Naive B cell (primary cell): ENCODE data around the gene ZNF467. TPM values are rescaled to one million over a fixed set of nuclear protein-coding genes. Genes with fewer than 3 reads are reported as not detected.

Source experiments
- ATAC-seq, 2 donors: fragments of 150-1000 bp; cut with Tn5 transposase; 2 replicates each; pipeline ENCODE4 v1.10.0; 2021; ENCODE audit warnings: low read depth in 2 of 2, mild to moderate bottlenecking in 2 of 2, moderate library complexity in 2 of 2
- DNase-seq: peaks from one replicate; pipeline ENCODE4 v3.0.0; 2022
- H3K27ac Mint-ChIP-seq, 6 donors: one replicate each; pipeline ENCODE4 v1.8.0; 2020 to 2022; ENCODE audit warnings: mild to moderate bottlenecking in 6 of 6, mixed read lengths in 6 of 6, moderate library complexity in 5 of 6, inconsistent platforms in 2 of 6
- H3K27me3 Mint-ChIP-seq, 3 donors: one replicate each; pipeline ENCODE4 v1.8.0; 2021 to 2022; ENCODE audit warnings: mixed read lengths in 3 of 3, mild to moderate bottlenecking in 1 of 3
- H3K36me3 Mint-ChIP-seq, 2 donors: one replicate each; pipeline ENCODE4 v1.8.0; 2020 to 2022; ENCODE audit warnings: mixed read lengths in 2 of 2, inconsistent platforms in 1 of 2, mild to moderate bottlenecking in 1 of 2
- H3K4me1 Mint-ChIP-seq, 3 donors: one replicate each; pipeline ENCODE4 v1.8.0; 2020 to 2022; ENCODE audit warnings: mixed read lengths in 3 of 3, inconsistent platforms in 1 of 3, mild to moderate bottlenecking in 1 of 3, moderate library complexity in 1 of 3
- H3K4me3 Mint-ChIP-seq, 8 donors: one replicate each; pipeline ENCODE4 v1.8.0; 2020 to 2022; ENCODE audit warnings: mild to moderate bottlenecking in 8 of 8, mixed read lengths in 8 of 8, moderate library complexity in 8 of 8, inconsistent platforms in 2 of 8
- H3K9me3 Mint-ChIP-seq, 7 donors: one replicate each; pipeline ENCODE4 v1.8.0; 2020 to 2022; ENCODE audit warnings: mixed read lengths in 7 of 7, mild to moderate bottlenecking in 5 of 7, inconsistent platforms in 2 of 7, moderate library complexity in 1 of 7
- polyA plus RNA-seq, 6 donors: library from polyadenylated mRNA; unstranded; fragments of 300-500 nt; fragmentation: Illumina TruSeq; gene quantifications; one replicate each; pipeline ENCODE4 v1.2.3, GENCODE V29; 2021; ENCODE audit warnings: low read depth in 6 of 6

The ZNF467 gene
- polyA plus RNA-seq, 6 donors from 2014 or later, result 0.15 to 1.2 (median 0.46) TPM; not detected in 2

DNA sequence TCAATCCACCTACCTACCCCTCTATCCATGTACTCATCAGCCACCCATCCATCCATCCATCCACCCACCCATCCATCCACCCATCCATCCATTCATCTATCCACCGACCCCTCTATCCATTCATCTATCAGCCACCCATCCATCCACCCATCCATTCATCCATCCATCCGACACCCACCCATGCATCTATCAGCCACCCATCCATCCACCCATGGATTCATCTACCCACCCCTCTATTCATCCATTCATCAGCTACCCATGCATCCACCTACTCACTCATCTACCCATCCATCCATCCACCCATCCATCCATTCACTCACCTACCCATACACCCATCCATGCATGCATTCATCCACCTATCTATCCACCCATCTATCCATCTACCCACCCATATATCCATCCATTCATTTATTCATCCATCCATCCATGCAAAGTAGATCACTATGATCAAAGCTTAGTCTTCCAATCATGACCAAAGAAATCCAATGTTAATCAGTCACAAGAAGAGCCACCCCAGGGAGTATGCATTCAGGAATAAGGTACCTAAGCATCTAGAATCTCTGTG is 27.7 kb upstream of the ZNF467 start:
- Mint-ChIP-seq H3K36me3 (no peaks in the 10 kb centered on the region), H3K9me3 (no peaks in the 10 kb centered on the region), H3K27me3 (peaks cover 0 to 12% (median 2%) of the 10 kb centered on the region in 3 donors), H3K4me1 (peaks cover 0 to 10% (median 6%) of the 10 kb centered on the region in 3 donors), H3K4me3 (no peak overlapping the region), H3K27ac (peak overlapping the region in 1 of 6 donors; percentile 37)
- DNase-seq (no peak), ATAC-seq (no peak)

DNA sequence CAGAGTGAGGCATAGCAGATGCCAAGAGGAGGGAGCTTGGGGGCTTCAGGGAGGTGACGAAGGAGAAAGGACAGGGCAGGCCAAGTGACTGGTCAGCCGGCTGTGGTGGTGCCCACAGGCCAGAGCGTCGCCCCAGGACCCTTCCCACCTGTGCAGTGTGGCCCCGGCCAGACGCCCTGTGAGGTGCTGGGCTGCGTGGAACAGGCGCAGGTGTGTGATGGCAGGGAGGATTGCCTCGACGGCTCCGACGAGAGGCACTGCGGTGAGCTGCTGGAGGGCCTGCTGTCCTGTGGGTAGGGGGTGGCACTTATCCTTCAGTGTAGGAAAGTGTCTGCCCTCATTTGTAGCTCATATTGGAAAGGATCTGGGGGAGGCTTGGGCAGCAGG is 26.8 kb upstream of the ZNF467 start:
- H3K27ac Mint-ChIP-seq, result peak overlapping the region in 2 of 6 donors; percentile 8 to 29
- H3K36me3 Mint-ChIP-seq, result no peaks in the 10 kb centered on the region
- no peaks in the 10 kb centered on the region for H3K9me3 Mint-ChIP-seq
- H3K27me3 Mint-ChIP-seq, result peaks cover 0 to 10% (median 0%) of the 10 kb centered on the region in 3 donors
- peaks cover 0 to 10% (median 6%) of the 10 kb centered on the region in 3 donors for H3K4me1 Mint-ChIP-seq
- no peak for ATAC-seq
- peak overlapping the region in 2 of 8 donors; percentile 11 to 66 for H3K4me3 Mint-ChIP-seq
- DNase-seq, result no peak

DNA sequence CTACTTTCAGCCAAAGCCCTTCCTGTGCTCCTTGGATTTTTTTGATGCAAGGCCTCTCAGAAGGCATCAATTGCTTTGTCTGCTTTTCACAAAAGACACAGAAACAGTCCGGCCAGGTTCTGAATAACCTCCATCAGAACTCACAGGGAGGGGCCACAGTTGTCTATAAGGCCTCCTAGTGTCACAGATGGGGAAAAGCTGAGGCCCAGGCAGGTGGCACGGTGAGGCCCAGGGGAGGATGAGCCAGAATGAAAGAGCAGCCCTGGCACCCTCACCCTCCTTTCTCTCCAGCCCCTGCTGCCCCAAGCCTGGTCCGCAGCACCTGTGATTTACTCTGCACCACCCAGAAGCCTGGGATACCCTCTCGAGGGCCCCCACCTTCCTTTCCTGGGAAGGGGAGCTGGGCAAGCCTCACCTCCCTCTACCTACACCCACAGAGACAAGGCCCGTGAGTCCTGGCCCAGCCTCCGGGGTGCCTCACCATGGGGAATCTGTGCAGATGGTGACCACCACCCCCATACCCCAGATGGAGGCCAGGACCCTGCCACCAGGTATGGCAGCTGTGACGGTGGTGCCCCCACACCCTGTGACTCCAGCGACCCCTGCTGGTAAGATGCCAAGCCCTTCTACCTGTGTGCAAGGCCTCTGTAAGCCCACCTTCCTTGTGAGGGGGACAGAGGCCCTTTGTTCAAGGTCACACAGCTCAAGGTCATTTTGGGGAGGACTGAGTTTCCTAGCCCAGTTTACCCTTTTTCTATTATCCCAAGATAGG is 26.2 kb upstream of the ZNF467 start:
- H3K4me3 Mint-ChIP-seq, result peak overlapping the region in 1 of 8 donors; percentile 66
- peaks cover 0 to 10% (median 6%) of the 10 kb centered on the region in 3 donors for H3K4me1 Mint-ChIP-seq
- DNase-seq, result peak; percentile 39
- H3K27ac Mint-ChIP-seq, result peak overlapping the region in 2 of 6 donors; percentile 8 to 26
- ATAC-seq, result peak; percentile 58 to 71
- H3K9me3 Mint-ChIP-seq, result no peaks in the 10 kb centered on the region
- H3K27me3 Mint-ChIP-seq, result peaks cover 0 to 10% (median 0%) of the 10 kb centered on the region in 3 donors
- H3K36me3 Mint-ChIP-seq, result no peaks in the 10 kb centered on the region

DNA sequence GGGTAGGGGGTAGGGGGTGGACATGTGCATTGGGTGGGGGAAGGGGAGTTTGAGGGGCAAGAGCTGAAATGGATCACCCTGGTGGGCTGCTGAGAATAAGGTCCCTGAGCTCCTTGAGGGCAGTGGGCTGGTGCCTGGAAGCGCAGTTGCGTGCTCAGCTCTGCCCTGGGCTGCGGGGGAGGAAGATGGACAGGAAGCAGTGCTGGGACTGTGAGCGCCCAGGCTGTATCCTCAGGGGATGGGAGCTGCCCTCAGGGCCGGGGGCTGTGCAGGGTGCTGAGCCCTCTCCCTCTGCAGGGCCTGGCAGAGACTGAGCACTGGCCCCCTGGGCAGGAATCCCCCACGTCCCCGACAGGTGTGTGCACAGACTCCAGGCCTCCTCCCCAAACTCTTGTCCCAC is 24.4 kb upstream of the ZNF467 start:
- Mint-ChIP-seq H3K27ac (no peak overlapping the region), H3K27me3 (peaks cover 0 to 19% (median 7%) of the 10 kb centered on the region in 3 donors), H3K4me1 (peaks cover 0 to 10% (median 6%) of the 10 kb centered on the region in 3 donors), H3K4me3 (no peak overlapping the region), H3K36me3 (no peaks in the 10 kb centered on the region), H3K9me3 (no peaks in the 10 kb centered on the region)
- DNase-seq (no peak), ATAC-seq (no peak)

DNA sequence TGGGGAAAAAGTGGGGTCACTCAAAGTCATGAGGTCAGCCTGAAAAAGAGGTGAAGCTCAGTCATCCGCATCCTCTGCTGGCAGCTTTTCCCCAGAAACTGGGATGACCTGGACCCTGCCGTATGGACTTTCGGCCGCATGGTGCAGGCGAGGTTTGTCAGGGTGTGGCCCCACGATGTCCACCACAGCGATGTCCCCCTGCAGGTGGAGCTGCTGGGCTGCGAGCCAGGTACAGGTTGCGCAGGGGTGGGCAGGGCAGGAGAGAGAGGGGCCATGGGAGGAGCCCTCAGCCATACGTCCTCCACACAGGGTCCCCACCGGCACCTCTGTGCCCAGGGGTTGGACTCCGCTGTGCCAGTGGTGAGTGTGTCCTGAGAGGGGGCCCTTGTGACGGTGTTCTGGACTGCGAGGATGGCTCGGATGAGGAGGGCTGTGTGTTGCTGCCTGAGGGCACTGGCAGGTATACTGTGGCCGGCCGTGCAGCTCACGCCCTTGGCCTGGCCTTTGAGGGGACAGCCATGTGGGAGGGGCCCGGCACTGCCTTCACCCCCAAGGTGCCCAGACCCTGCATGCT is 23.0 kb upstream of the ZNF467 start:
- Mint-ChIP-seq H3K4me3 (no peak overlapping the region), H3K27me3 (peaks cover 7 to 30% (median 10%) of the 10 kb centered on the region in 3 donors), H3K36me3 (no peaks in the 10 kb centered on the region), H3K9me3 (no peaks in the 10 kb centered on the region), H3K27ac (no peak overlapping the region), H3K4me1 (peaks cover 0 to 10% (median 6%) of the 10 kb centered on the region in 3 donors)
- ATAC-seq, result no peak
- no peak for DNase-seq

DNA sequence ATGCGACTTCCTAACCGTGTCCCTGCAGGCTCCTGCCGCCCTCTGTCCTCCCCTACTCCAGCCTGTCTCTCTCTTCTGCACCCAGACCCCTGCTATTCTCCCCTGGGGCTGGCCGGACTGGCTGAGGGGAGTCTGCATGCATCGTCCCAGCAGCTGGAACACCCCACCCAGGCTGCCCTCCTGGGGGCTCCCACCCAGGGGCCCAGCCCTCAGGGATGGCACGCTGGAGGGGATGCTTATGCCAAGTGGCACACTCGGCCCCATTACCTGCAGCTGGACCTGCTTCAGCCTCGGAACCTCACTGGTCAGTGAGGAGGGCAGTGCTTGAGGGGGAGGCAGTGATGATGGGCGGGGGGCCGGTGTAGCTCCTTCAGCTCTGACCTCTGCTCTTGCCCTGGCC is 21.7 kb upstream of the ZNF467 start:
- Mint-ChIP-seq H3K9me3 (no peaks in the 10 kb centered on the region), H3K27ac (no peak overlapping the region), H3K4me1 (peaks cover 0 to 6% (median 6%) of the 10 kb centered on the region in 3 donors), H3K4me3 (no peak overlapping the region), H3K36me3 (no peaks in the 10 kb centered on the region), H3K27me3 (peaks cover 7 to 40% (median 17%) of the 10 kb centered on the region in 3 donors)
- ATAC-seq (no peak), DNase-seq (no peak)

DNA sequence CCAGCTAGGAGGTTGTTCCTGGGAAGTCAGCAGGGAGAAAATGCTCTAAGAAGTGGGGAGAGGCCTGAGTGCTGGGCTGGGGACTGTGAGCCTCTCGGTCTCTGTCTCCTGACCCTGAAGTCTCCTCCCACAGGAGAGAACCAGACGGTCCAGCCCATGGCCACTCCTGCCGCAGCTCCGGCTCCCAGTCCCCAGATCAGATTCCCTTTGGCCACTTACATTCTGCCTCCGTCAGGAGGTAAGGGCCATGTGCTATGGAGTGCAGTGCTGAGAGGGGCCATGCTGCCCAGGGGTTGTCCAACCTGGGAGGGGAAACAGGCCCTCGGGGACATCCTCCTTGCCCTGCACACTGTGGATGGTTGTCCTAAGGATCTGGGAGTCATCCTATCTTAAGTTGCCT is 21.3 kb upstream of the ZNF467 start:
- no peak for ATAC-seq
- no peak overlapping the region for H3K27ac Mint-ChIP-seq
- no peak for DNase-seq
- no peaks in the 10 kb centered on the region for H3K9me3 Mint-ChIP-seq
- H3K36me3 Mint-ChIP-seq, result no peaks in the 10 kb centered on the region
- H3K27me3 Mint-ChIP-seq, result peaks cover 7 to 44% (median 21%) of the 10 kb centered on the region in 3 donors
- H3K4me3 Mint-ChIP-seq, result no peak overlapping the region
- peaks cover 0 to 7% (median under 1%) of the 10 kb centered on the region in 3 donors for H3K4me1 Mint-ChIP-seq

DNA sequence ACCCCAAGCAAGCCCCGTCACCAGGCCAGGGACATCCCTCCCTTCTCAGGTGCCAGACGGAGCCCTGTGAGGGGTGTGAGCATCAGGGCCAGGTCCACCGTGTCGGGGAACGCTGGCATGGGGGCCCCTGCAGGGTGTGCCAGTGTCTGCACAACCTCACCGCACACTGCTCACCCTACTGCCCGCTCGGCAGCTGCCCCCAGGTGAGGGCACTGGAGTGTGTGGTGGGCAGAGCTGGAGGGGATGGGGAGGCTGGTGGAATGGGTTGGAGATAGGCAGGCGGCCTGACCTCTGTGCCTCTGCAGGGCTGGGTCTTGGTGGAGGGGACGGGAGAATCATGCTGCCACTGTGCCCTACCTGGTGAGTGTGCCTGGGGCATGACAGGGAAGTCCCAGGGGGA is 19.9 kb upstream of the ZNF467 start:
- H3K4me3 Mint-ChIP-seq, result no peak overlapping the region
- no peaks in the 10 kb centered on the region for H3K9me3 Mint-ChIP-seq
- H3K27ac Mint-ChIP-seq, result no peak overlapping the region
- ATAC-seq (no peak), DNase-seq (no peak)
- peaks cover 11 to 58% (median 34%) of the 10 kb centered on the region in 3 donors for H3K27me3 Mint-ChIP-seq
- H3K36me3 Mint-ChIP-seq, result no peaks in the 10 kb centered on the region
- peaks cover 0 to 8% (median 5%) of the 10 kb centered on the region in 3 donors for H3K4me1 Mint-ChIP-seq

DNA sequence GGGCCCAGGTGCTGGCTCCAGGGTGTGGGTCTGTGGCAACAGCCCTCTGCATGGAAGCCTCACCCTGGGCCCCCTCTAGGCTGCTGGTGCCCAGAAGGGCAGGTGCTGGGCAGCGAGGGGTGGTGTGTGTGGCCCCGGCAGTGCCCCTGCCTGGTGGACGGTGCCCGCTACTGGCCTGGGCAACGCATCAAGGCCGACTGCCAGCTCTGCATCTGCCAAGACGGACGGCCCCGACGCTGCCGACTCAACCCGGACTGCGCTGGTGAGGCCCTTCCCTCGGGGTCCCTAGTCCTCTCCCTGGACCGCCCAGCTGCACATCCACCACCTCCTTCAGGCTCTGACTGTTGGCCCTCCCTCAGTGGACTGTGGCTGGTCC is 18.8 kb upstream of the ZNF467 start:
- Mint-ChIP-seq H3K27me3 (peaks cover 11 to 69% (median 38%) of the 10 kb centered on the region in 3 donors), H3K4me3 (no peak overlapping the region), H3K4me1 (peaks cover 5 to 10% (median 8%) of the 10 kb centered on the region in 3 donors), H3K27ac (no peak overlapping the region), H3K36me3 (no peaks in the 10 kb centered on the region), H3K9me3 (no peaks in the 10 kb centered on the region)
- DNase-seq (no peak), ATAC-seq (no peak)

DNA sequence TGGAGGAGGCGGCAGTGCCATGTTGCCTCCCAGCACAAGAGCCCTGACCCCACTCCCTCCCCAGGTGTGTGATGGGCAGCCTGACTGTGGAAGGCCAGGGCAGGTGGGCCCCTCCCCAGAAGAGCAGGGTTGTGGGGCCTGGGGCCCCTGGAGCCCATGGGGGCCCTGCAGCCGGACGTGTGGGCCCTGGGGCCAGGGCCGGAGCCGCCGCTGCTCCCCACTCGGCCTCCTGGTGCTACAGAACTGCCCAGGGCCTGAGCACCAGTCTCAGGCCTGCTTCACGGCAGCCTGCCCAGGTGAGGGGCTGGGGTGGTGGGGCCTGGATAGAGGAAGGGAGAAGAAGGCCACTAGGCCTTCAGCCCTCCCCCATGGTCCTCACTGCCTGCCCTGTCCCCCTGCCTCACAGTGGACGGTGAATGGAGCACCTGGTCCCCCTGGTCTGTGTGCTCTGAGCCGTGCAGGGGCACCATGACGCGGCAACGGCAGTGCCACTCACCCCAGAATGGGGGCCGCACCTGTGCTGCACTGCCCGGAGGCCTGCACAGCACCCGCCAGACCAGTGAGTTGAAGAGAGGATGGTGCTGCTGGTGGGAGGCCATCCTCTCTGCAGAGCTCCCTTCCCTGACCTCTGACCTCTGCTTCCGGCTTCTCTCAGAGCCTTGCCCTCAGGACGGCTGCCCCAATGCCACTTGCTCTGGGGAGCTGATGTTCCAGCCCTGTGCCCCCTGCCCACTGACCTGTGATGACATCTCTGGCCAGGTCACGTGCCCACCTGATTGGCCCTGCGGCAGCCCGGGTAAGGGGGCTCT is 18.2 kb upstream of the ZNF467 start:
- Mint-ChIP-seq H3K36me3 (no peaks in the 10 kb centered on the region), H3K4me1 (peaks cover 5 to 10% (median 8%) of the 10 kb centered on the region in 3 donors), H3K4me3 (peak overlapping the region in 1 of 8 donors; percentile 49), H3K27ac (no peak overlapping the region), H3K27me3 (peaks cover 11 to 69% (median 38%) of the 10 kb centered on the region in 3 donors), H3K9me3 (no peaks in the 10 kb centered on the region)
- DNase-seq (no peak), ATAC-seq (no peak)

DNA sequence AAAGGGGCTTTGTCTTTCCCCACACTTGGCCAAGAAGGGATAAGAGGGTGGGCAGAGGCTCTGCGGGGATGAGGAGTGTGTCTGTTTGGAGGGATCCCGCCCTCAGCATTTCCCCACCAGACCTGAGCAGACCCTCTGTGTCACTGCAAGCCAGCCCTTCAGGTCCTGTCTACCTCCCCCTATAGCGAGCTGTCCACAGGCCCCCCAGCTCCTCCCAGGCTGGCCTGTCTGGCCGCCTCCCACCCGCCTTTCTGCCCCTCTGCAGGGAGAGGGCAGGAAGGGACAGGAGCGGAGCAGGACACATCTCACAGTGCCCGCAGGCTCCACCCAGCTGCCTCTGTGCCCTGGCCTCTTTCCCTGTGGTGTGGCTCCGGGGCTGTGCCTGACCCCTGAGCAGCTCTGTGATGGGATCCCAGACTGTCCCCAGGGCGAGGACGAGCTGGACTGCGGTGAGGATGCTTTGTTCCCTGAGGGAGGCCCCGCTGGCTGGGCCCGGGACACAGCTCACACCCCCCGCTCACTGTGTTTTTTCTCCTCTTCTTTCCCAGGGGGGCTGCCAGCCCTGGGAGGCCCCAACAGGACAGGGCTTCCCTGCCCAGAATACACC is 17.5 kb upstream of the ZNF467 start:
- Mint-ChIP-seq H3K4me1 (peaks cover 5 to 10% (median 8%) of the 10 kb centered on the region in 3 donors), H3K9me3 (no peaks in the 10 kb centered on the region), H3K27ac (no peak overlapping the region), H3K36me3 (no peaks in the 10 kb centered on the region), H3K27me3 (peaks cover 11 to 74% (median 38%) of the 10 kb centered on the region in 3 donors), H3K4me3 (peak overlapping the region in 1 of 8 donors; percentile 42)
- DNase-seq, result no peak
- ATAC-seq, result no peak

DNA sequence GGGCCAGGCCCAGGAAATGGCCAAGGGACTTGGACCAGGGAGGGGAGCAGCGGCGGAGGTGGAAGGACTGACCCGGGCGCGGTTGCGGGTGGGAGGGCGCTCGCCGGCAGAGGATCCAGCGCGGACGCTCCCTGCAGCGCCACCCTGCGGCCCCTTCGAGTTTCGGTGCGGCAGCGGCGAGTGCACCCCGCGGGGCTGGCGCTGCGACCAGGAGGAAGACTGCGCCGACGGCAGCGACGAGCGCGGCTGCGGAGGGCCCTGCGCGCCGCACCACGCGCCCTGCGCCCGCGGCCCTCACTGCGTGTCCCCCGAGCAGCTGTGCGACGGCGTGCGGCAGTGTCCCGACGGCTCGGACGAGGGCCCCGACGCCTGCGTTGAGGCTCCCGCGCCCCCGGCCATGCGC is 16.8 kb upstream of the ZNF467 start:
- Mint-ChIP-seq H3K9me3 (no peaks in the 10 kb centered on the region), H3K27me3 (peaks cover 11 to 77% (median 38%) of the 10 kb centered on the region in 3 donors), H3K4me1 (peaks cover 5 to 10% (median 8%) of the 10 kb centered on the region in 3 donors), H3K27ac (no peak overlapping the region), H3K36me3 (no peaks in the 10 kb centered on the region), H3K4me3 (peak overlapping the region in 1 of 8 donors; percentile 61)
- ATAC-seq, result peak; percentile 29 to 35
- no peak for DNase-seq

DNA sequence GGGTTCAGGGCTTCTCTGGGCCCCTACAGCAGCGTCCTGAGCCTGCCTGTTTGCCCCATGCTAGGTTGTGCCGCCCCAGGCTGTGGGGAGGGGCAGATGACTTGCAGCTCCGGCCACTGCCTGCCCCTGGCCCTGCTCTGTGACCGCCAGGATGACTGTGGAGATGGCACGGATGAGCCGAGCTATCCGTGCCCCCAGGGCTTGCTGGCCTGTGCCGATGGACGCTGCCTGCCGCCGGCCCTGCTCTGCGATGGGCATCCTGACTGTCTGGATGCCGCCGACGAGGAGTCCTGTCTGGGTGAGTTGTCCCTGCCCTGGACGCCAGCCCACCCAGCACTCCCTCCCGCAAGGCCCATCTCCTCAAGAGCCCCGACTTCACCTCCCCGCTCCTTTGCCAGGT is 15.7 kb upstream of the ZNF467 start:
- no peak for DNase-seq
- H3K36me3 Mint-ChIP-seq, result no peaks in the 10 kb centered on the region

More for the DNA sequence above, 15.7 kb upstream of the ZNF467 start:
- Mint-ChIP-seq H3K27me3 (peaks cover 10 to 71% (median 38%) of the 10 kb centered on the region in 3 donors), H3K4me3 (no peak overlapping the region), H3K4me1 (peaks cover 5 to 10% (median 8%) of the 10 kb centered on the region in 3 donors), H3K27ac (no peak overlapping the region), H3K9me3 (no peaks in the 10 kb centered on the region)
- ATAC-seq, result no peak
